HG03135 (cell line): ENCODE results near the gene SHISA6.

ENCODE experiments used
- ATAC-seq: cut with Tn5 transposase; IDR thresholded peaks from one replicate; pipeline ENCODE4 v1.9.1; 2021; ENCODE audit warnings: mild to moderate bottlenecking, moderate library complexity; ENCODE audit not compliant: unreplicated experiment

SHISA6 gene

DNA sequence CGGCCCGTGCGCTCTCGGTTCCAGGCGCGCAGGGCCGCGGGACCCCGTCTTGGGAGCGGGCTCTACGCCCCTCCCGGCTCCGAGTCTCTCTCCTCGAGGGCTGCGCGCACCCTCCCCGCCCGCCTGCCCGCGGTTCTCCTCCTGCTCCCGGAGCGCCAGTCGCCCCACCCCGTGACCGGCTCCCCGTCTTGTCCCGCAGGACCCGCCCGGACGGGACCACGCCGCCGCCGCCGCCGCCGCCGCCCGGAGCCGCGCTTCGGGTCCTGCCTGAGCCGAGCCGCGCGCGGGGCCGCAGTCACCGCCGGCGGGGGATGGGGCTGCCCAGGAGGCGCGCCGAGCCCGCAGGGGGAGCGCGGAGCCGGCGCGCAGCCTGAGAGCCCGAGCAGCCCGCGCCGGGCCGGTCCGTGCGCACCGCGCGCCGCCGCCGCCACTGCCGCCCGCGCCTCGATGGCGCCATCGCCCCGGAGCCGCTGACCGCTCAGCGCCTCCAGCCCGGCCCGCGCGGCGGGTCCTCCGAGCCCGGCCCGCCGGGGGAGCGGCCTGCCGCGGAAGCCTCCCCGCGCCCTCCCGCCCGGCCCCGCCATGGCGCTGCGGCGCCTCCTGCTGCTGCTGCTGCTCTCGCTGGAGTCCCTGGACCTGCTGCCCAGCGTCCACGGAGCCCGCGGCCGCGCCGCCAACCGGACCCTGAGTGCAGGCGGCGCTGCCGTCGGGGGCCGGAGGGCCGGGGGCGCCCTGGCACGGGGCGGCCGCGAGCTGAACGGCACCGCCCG, at the start of gene SHISA6:
Gene SHISA6, plus strand, starts transcription at position 373 of the 770 bp plus-strand sequence.
- no peak for ATAC-seq

DNA sequence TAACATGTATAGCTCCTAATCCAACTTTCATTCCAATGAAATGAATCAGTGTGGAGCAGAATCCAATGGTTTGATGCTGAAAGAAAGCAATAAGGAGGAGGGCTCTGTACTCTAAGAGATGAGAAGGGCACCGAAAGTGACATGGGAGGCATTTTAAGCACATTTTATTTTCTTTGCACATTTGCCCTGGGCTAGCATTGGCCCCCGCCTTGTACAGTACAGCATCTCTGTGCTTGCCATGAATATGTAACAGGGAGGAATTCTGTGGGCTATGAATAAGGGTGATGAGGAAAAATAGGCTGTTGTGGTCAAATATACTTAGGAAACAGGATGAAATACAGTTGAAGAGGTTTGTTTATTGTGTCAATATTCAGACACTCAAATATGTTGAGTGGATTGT, 45.2 kb upstream of the SHISA6 start:
- ATAC-seq = no peak

DNA sequence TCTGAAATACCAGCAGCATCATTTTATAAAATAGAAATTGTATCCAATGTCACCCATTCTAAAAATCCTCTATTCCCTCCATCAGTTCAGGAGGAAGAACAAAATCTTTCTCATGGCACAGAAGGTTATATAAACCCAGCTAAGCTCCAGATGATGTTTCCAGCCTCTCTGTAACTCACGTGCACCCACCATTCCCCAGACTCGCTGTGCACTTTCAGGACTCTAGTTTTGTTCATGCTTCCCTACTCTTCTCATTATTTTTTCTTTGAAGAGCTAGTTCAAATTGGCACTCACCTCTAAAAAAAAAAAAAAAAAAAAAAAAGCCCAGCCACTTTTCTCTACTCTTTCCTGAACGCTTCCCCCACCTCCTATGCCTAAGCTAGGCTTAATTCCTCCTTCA, 36.0 kb upstream of the SHISA6 start:
- ATAC-seq = no peak

DNA sequence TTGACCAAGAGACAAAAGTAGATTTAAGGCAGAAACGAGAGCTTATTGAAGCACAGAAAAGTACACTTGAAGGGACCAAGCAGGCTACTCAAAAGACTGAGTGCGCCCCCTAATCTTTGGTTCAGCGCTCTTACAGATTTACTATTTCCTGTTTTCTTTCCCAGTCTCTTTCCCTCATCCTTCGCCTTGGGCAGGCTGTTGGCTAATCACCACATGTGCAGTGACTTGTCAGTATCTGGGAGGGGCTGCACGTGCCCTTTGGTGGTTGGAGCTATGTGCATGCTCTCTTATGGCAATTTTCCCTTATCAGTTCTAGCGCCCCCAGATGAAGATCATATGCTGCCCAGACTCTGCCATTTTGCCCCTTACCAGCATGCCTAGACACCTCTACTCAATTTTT, 35.4 kb upstream of the SHISA6 start:
- no peak for ATAC-seq

DNA sequence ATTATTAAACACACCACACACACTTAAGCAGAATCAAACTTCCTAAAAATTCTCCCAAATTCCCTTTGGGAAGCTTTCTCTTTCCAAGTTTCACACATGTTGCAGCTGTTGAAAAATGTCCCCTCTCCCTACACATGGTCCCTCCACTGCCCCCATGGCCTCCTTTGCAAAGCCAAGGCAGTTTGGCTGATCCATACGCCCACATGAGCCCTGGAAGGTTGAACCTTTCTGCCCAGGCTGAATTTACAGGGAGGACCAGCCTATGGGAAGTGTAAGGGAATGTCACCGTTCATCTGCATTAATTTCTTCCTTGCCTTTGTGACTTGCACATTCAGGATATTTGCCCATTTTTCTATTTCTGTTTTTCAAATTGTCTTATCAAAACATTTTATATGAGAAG, 31.1 kb upstream of the SHISA6 start:
- ATAC-seq = no peak

DNA sequence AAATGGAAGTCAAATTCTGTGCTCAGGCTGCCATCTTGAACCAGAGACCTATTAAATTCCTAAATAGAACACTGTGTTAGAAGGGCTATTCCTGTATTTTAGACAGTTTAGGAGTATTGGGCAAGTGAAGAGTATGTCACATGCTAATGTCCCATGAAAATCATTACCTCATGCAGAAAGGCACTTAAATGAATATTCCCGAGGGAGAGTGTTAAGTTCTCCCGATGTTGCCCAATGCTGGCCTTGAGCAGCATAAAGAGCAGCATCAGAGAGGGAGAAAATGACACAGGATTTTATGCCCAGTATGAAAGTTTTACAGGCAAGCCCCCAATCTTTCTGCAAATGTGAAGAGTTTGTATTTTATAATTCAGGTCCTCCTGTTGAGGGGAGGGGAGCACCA, 28.2 kb upstream of the SHISA6 start:
- ATAC-seq = no peak

DNA sequence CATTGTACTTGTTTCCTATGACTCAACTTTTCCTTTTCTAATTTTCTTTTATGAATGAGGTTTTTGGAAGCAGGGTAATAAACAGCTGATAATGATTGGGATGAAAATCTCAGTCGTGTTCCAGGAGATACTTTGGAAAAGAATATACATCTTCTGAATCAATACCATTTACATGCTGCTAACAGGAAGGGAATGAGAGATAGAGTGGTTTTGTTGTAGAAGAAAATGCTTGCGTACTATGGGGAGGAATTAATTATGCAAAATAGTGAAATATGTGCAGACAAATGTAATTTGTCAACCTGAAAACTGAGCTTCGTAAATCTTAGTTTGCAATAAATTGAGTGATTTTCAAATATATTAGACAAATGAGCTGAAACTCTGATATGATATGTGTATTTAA, 24.0 kb upstream of the SHISA6 start:
- ATAC-seq = no peak

DNA sequence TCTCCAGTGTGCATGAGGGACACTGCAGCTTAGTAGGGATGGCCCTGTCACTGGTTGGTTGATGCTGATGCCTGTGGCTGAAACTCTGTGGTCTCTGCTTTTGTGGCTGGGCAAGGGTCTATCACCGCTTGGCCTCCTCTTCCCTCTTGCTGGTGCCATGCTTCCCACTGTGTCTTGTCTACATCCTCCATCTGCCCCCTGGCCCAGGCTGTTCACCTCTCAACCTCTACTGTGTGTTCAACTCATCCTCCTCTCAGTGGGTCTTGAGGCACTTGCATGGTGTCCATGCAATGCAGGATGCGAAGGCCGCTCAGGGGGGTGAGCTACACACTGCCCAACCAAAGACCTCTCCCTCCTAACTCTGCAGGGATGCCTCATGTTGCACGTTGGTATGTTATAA, 19.8 kb upstream of the SHISA6 start:
- ATAC-seq = no peak

DNA sequence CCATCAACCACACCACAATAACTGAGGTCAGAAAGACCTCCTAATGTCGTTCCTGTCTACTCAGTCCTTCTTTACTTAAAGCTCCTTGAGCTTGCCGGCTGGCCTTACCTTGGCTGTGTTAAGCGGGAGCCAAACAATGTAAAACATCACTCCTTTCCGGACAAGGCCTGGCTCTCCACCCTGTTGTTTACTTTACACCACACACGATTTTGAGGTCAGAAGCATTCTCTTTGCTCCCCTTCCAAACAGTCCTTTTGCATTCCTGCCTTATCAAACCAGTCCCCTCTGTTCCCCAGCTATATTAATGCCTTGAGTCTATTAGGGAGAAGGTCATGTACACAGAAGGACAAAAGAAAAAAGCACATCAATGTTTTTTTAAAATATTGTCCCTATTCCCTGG, 19.3 kb upstream of the SHISA6 start:
- ATAC-seq = no peak

DNA sequence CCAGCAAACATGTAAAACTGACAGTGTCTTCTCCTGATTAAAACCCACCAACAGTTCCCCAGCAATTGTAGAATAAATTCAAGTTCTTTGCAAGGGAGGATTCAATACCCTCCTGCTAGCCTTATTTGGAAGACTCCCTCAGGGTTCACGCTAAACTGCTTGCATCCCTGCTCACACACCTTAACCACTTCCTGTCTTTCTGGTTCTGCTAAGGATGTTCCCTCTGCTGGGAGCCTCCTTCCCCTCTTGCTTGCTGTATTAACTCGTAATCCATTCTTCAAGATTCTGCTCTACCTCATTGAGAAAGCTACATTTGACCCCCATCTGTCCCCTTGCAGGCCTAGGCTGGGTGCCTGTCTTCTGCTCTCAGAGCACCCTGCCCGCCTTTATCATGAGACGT, 2.3 kb upstream of the SHISA6 start:
- ATAC-seq = no peak

DNA sequence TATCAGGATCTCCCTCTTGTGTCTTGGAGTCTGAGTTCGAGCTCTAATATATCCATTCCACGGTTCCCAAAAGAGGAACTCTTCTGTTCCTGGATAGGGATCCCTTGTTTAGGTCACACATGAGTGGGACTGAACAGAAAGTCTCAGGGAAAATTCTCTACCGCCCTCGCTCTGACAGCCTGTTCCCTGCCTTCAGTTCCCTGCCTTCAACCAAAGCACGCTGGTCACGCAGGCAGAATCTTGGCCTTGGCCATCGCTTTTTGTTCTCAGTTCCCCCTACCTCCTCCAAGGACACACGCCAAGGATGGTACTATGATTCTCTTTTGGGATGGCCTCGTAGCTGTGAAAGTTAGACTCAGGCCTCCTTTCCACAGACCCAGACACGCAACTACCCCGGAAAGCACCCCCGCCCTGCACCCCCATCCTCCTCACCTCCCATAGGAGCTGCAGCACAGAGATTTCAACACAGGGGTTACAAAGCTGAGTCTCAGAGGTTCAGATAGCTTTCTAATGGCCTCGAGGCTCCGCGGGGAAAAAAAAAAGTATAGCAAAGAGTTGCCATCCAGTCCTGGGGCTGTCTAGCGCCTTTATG, 1.5 kb upstream of the SHISA6 start:
- ATAC-seq = no peak

DNA sequence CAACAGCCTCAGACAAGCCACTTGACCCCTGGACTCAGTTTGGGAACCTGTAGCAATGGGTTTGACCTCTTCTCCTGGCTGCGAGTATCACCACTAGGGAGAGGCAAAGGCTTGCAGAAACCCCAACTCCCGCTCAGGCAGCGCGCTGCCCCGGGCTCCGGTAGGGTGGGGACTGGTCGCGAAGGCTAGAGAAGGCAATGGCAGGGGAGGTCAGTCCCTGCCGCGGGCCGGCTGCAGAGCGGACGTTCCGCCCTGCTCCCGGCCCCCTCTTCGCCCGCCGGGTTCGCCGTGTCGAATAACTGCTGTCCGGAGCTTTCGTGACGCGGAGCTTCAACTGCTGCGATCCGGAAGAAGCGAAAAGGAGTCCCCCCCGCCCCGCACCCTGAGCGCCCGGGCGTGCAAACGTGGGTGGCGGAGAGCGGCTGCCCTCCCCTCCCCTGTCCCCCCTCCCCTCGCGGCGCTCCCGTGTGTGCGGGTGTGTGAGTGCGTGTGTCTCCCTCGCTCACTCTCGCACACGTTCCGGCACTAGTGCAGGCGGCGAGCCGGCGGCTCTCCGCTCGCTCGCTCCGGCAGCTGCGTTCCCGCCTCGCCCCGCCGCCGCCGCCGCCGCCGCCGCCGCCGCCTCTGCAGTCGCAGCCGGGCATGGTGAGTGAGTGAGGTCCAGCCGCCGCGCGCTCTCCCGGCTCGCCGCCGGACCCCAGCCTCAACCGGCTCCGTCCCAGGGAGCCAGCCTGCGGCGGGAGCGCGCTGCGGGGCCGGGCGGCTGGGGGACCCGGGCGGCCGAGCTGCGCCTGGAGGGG, 772 bp upstream of the SHISA6 start:
- ATAC-seq = no peak

DNA sequence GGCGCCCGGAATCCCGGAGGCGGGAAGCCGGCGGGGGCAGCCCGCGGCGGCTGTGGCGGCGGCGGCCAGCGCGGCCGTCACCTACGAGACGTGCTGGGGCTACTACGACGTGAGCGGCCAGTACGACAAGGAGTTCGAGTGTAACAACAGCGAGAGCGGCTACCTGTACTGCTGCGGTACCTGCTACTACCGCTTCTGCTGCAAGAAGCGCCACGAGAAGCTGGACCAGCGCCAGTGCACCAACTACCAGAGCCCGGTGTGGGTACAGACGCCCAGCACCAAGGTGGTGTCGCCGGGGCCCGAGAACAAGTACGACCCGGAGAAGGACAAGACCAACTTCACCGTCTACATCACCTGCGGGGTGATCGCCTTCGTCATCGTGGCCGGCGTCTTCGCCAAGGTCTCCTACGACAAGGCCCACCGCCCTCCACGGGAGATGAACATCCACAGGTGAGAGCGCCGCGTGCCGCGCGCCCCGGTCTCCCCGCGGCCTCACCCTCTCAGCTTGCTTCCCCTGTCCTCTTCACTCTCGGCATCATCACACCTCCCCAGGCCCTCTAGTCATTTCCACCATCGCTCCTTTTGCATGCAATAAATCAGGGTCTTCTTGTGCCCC, 706 bp downstream of the SHISA6 start:
- no peak for ATAC-seq

DNA sequence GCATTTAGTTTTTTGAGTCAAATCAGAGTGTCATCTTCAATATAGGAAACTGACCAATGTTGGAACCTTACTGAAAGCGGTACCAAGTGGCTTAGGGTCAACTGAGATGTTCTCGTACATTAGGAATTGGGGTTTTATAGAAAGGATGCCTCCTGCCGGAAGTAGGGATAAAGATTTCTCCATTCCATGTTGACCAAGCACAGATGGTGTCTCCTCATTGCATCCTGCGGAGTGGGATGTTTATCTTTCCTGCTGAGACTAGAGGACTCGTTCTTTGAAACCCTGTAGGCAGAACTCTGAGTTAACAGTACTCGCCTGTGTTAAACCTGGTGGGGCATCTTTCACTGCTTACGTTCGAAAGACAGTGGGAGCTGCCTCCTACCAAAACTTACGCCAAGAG, 1.4 kb downstream of the SHISA6 start:
- no peak for ATAC-seq

DNA sequence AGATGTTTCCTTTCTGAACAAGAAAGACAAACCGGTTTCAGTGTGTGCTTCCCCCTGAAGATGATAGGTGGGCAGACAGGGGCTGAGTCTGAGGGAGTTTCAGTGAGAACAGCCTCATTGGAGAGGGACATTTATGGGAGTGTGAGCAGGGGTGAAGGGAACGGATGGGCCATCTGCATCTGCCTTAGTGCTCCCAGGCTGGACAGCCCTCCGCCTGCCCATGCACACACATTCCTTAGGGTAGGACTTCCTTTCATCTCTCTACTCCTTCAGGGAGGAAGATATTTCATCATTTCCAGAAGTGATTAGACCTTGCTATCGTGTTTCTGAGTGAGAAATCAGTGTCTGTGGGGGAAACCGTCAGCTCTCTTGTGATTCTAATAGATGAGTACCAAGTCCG, 3.8 kb downstream of the SHISA6 start:
- ATAC-seq = no peak

DNA sequence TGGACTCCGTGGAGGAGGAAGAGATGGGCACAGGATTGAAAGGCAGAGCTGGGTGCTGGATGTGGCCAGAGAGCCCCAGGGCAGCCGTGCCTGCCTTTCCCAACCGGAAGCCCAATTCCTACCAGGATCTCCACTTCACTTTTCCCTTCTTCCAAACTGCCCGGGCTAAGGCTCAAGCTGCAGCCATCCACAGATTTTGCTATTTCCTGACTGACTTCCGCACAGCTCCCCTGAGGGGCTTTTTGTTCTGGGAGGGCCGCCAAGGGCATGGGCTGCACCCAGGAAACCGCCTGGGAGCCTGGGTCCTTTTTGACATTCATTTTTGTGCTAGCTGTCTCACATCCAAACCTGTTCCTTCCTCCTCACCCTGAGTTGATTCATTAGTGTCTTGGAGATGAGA, 4.2 kb downstream of the SHISA6 start:
- ATAC-seq = no peak

DNA sequence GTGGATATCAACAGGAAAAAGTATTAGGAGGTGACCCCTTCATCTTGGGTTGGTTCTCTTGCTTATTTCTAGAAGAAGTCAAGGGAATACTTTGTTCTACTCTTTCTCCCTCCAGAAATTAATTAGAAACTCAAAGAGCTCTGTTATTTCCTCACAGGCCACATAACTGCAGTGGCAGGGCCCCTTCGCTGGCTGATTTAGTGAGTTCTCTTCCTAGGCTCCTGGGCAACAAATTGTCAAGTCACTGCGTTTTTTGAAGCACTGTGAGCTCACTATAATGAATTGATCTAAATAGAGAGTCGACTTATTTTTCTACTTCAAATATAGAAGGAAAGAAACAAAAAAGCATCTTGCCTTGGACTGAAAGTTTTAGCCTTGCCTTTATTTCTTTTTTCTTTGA, 4.8 kb downstream of the SHISA6 start:
- no peak for ATAC-seq

DNA sequence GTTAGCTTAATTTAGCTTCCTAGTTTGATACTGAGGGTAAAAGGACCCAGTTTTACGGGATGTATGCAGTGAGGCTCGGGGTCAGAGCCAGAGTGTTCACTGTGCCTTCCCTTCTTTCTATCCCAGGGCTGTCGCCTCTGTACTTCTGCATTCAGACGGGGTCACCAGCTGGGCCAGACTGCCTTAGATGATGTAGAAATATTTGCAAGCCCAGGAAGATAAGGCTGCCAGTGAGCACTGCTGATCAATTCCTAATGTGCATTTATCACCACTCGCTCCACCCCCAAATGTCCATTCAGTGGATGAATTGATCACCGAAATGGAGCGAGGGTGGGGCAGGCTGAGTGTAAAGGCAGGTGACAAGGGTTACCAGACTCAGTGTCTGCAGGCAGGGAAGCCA, 9.1 kb downstream of the SHISA6 start:
- ATAC-seq = no peak

DNA sequence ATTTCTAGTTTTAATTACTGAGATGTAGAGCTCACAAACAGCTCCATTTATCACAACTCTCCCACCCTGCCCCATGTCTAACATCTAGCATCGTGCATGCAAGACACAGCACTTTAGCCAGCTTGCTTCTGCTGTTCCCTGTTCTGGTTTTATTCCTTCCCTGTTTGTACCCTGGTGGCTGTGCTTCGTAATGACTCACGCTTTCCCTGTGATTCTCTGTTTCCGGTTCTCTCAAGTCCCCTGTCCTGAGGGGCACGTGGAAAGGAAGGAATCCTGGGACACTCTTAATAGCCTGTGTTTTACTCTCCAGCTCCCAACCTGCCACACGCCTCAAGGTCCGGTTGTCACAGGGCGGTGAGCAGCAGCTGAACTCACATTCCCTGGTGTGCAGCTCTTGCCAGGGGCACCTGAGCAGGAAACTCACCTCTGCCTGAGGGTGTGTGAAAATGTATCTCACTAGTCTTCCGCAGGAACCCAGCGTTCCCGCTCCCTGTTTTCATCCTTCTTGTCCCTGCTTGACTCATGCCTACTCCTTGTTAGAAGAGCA, 10.6 kb downstream of the SHISA6 start:
- ATAC-seq = no peak

DNA sequence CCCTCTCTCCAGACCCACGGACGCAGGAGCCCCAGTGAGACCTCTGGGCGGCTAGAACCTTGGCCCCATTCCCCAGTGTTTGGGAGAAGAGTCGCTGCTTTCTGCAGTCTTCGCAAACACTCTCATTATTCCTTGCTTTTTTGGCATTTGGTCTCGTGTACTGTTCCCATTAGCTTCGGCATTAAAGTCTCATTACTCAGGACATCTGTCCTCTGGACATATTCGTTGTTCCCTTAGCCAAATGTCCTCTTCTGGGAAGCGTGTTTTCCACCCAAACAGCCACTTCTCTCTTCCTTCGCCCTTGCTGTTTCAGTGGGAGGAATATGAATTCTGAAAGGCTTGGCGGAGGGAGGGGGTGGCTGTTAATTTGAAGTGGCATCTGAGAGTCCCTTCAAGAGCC, 11.1 kb downstream of the SHISA6 start:
- no peak for ATAC-seq

DNA sequence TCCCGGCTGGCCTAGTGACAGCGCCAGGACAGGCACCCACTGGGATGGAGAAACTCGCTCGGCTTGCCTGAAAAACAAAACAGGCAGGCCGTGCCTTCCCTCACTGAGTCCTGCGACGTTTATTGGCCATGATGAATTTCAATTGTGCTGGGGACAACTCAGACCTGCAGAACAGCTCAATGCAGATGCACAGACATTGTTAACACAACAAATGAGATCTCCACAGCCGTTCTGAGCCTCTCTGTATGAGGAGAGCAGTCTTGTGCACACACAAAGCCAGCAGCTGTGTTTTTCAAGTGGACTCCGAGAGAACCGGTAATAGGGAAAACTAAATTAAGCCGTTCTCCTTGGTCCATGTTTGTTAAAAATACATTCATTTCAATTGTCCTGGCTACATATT, 15.9 kb downstream of the SHISA6 start:
- no peak for ATAC-seq
